Cardiac fibroblast (primary cell): ENCODE data around the gene LRP8.

Experiments used
- DNase-seq, 2 donors: peaks; one replicate each; pipeline versions ENCODE4 v3.0.0 to v3.0.0-alpha.2; 2010; ENCODE audit warnings: low read depth in 2 of 2
- H3K4me3 ChIP-seq, 2 donors: replicated peaks in 1 of 2; 1 replicate in 1 of 2; 2 replicates in 1 of 2; pipeline ENCODE4 v1.5.1; 2011; ENCODE audit warnings: low read depth in 2 of 2, low read length in 2 of 2, mild to moderate bottlenecking in 2 of 2, moderate library complexity in 1 of 2
- CTCF ChIP-seq: IDR thresholded peaks from one replicate; pipeline ENCODE4 v1.5.1; 2011; ENCODE audit warnings: low read depth, mild to moderate bottlenecking, low read length, inconsistent platforms

Gene LRP8

GRCh38 chr1:53350853-53351767 lies 23.2 kb upstream of the LRP8 start:
- H3K4me3 ChIP-seq = no peak overlapping the region
- DNase-seq = no peak
- no peak for TF ChIP-seq CTCF

GRCh38 chr1:53349968-53350852 lies 22.3 kb upstream of the LRP8 start:
- no peak overlapping the region for H3K4me3 ChIP-seq
- TF ChIP-seq CTCF = no peak
- DNase-seq = no peak

- DNase-seq = no peak
- TF ChIP-seq CTCF = no peak
- no peak overlapping the region for H3K4me3 ChIP-seq
These were observed 21.5 kb upstream of the LRP8 start for GRCh38 chr1:53349369-53349835.

GRCh38 chr1:53348486-53349368 lies 20.9 kb upstream of the LRP8 start:
- TF ChIP-seq CTCF = no peak
- no peak overlapping the region for H3K4me3 ChIP-seq
- DNase-seq = no peak

GRCh38 chr1:53346814-53347176 lies 18.9 kb upstream of the LRP8 start:
- DNase-seq = no peak
- TF ChIP-seq CTCF = no peak
- no peak overlapping the region for H3K4me3 ChIP-seq

GRCh38 chr1:53345996-53346813 lies 18.3 kb upstream of the LRP8 start:
- no peak for DNase-seq
- TF ChIP-seq CTCF = no peak
- no peak overlapping the region for H3K4me3 ChIP-seq
